ENCODE measurements around the gene RFT1. TPM values are rescaled to one million over a fixed set of nuclear protein-coding genes. Genes with fewer than 3 reads are reported as not detected.

Gene RFT1
- total RNA-seq, 1 donor from 2014 or later, result 27.7 TPM

DNA sequence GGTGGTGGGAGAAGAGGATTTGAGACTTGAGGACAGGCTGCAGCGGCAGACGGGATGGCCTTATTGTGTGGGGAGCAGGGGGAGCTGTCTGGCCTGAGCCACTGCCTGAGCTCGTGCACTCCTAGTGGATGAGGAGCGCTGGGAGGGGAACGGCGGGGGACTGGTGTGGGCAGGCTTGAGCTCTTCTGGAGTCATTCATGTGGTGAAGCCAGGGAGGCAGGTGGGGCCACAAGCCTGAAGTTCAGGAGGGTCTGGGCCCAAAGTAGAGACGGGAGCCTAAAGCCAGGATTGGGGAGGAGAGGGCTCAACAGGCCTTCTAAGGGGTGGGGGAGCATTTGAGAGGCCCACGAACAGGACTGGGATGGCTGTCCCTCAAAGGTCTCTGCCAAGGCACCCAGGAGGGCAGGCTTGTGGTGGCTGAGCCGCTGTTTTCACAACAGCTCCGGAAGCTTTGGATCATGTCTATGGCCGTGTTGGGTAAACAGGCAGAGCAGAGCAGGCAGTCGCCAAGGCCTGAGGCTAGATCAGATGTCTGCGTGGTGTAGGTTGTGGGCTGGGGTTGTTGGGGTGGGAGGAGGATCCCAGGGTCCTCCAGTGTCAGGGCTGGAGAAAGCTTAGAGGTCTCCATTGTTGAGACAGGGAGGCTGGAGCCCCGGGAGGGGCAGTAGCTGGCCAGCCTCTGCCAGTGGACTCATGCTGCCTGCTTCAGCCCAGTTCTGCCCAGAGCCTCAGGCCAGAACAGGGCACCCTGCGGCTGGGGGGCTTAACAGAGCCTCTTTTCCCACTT, 39.0 kb upstream of the RFT1 start:
- TF ChIP-seq, protein P1, sequence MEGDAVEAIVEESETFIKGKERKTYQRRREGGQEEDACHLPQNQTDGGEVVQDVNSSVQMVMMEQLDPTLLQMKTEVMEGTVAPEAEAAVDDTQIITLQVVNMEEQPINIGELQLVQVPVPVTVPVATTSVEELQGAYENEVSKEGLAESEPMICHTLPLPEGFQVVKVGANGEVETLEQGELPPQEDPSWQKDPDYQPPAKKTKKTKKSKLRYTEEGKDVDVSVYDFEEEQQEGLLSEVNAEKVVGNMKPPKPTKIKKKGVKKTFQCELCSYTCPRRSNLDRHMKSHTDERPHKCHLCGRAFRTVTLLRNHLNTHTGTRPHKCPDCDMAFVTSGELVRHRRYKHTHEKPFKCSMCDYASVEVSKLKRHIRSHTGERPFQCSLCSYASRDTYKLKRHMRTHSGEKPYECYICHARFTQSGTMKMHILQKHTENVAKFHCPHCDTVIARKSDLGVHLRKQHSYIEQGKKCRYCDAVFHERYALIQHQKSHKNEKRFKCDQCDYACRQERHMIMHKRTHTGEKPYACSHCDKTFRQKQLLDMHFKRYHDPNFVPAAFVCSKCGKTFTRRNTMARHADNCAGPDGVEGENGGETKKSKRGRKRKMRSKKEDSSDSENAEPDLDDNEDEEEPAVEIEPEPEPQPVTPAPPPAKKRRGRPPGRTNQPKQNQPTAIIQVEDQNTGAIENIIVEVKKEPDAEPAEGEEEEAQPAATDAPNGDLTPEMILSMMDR (IDR thresholded peaks at IDR 0.05; ENCODE audit: unreplicated experiment), result no peak
- Mint-ChIP-seq H3K4me3 (no peak overlapping the region), H3K36me3 (peaks cover 2% of the 10 kb centered on the region), H3K27ac (no peak overlapping the region), H3K27me3 (ENCODE audit: low read depth) (no peaks in the 10 kb centered on the region), H3K9me3 (no peaks in the 10 kb centered on the region), H3K4me1 (peaks cover 23% of the 10 kb centered on the region)
- DNase-seq (ENCODE audit: low spot score in 2 of 2, unreplicated experiment in 2 of 2), result no peak

DNA sequence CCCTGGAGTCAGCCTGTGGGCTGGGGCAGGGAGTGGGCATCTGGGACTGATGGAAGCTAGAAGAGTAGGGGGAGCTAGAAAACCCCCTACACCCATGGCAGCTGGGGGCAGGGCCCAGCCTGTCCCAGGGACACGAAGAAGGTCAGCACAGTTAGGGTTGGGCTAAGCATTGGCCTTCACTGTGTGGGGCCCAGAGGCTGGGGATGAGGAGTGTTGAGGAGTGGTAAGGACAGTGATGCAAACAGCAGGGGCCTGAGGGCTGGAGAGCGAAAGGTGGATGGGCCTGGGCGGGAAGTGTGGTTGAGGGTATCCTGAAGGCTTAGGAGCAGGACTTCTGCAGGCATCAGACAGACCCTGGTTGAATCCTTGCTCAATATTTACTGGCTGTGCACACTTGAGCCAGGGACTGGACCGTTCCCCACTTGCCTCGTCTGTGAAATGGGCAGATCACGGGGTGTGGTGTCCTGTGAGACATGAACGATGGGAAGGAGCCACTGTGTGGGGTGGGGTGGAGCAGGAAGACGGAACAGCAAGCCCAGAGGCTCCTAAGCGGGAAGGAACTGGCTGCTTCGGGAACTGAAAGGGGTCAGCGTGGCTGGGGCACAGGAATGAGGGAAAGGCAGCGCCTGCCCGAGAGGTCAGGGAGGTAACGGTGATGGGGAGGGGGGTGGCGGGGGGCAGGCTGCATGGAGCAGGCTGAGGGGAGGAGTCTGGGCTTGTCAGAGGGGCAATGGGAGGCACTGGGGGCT, 38.1 kb upstream of the RFT1 start:
- Mint-ChIP-seq H3K9me3 (no peaks in the 10 kb centered on the region), H3K36me3 (no peaks in the 10 kb centered on the region), H3K4me1 (peaks cover 26% of the 10 kb centered on the region), H3K27me3 (ENCODE audit: low read depth) (no peaks in the 10 kb centered on the region), H3K4me3 (no peak overlapping the region), H3K27ac (no peak overlapping the region)
- TF ChIP-seq, protein P1 (IDR thresholded peaks at IDR 0.05; ENCODE audit: unreplicated experiment), result no peak
- DNase-seq (ENCODE audit: low spot score in 2 of 2, unreplicated experiment in 2 of 2), result no peak

DNA sequence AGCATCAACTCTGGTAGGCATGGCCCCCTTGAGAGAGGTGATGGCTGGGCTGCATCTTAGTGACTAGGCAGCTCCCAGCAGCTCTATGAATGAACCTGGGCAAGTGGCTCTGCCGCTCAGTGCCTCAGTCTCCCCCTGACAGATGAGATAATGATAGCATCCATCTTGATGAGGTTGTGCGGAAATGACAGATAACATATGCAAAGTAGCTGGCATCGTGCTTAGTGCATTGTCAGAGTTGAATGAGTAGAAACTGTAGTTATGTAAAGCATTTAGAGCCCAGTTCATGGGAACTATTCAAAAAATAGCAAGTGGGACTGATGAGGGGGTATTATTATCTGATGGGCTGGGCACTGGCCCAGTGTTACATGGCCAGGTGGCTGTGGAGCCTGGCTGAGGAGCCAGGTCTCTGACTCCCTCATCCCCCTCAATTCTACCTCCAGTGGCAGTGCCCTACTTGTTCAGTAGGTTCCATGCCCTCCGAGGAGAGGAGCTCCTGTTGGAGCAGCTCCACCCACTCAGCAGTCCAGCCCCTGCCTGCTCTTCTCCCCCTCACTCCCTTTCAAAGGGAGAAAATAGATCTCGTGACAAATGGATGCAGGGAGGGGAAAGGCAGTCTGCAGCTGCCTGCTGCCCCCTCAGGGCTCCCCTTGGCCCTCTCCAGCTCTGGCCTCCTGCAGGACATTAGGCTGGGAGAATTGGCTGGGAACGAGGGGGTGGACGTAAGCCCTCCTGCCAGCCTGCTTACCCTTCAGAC, 37.4 kb upstream of the RFT1 start:
- H3K36me3 Mint-ChIP-seq, result no peaks in the 10 kb centered on the region
- TF ChIP-seq, protein P1 (IDR thresholded peaks at IDR 0.05; ENCODE audit: unreplicated experiment), result no peak
- no peaks in the 10 kb centered on the region for H3K27me3 Mint-ChIP-seq (ENCODE audit: low read depth)
- H3K4me1 Mint-ChIP-seq, result peaks cover 33% of the 10 kb centered on the region
- no peak for DNase-seq (ENCODE audit: low spot score in 2 of 2, unreplicated experiment in 2 of 2)
- no peaks in the 10 kb centered on the region for H3K9me3 Mint-ChIP-seq
- no peak overlapping the region for H3K27ac Mint-ChIP-seq
- no peak overlapping the region for H3K4me3 Mint-ChIP-seq

DNA sequence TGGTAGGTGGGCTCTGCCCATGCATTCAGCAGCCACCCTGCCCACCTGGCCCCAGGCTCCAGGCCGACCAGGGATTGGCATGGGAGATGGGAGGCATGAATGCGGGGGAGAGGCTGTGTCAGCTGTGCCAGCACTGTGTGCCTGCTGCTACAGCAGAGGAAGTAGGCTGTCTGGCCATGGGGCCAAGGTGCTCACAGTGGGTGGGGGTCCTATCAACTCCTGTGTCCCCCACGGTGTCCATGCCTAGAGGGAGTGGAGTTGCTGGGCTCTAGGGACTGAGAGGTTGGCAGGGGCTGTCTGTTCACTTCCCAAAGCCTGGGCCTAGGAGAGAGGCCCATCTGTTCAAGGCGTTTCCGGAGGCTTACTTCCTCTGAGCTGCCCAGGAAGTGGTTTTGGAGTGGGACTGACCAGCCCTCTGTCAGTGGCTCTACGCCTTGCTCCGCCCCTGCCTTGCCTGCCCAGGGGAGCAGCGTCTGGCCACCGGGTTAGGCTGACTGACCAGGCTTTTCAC, 36.6 kb upstream of the RFT1 start:
- Mint-ChIP-seq H3K4me1 (peaks cover 37% of the 10 kb centered on the region), H3K4me3 (no peak overlapping the region), H3K27ac (no peak overlapping the region), H3K9me3 (no peaks in the 10 kb centered on the region), H3K36me3 (no peaks in the 10 kb centered on the region), H3K27me3 (ENCODE audit: low read depth) (no peaks in the 10 kb centered on the region)
- TF ChIP-seq, protein P1 (IDR thresholded peaks at IDR 0.05; ENCODE audit: unreplicated experiment), result no peak
- no peak for DNase-seq (ENCODE audit: low spot score in 2 of 2, unreplicated experiment in 2 of 2)

DNA sequence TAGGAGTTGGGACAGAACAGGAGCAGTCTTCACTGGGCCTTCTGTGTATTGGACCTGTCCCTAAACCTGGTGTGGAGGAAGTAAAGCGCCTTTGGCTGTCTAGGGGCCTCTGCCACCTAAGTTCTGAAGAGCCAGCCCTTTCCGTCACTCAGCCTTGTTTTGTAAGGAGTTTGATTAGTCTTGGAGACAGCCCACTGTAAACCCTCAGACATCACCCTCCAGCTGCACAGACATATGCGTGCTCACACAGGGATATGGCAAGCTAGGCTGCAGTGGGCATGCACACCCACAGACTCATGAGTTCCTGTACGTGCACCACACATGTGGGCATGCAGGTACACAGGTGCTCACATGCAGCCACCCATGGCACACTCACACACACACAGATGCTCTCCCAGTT, 36.0 kb upstream of the RFT1 start:
- Mint-ChIP-seq H3K27ac (no peak overlapping the region), H3K9me3 (no peaks in the 10 kb centered on the region), H3K4me3 (no peak overlapping the region), H3K27me3 (ENCODE audit: low read depth) (no peaks in the 10 kb centered on the region), H3K4me1 (peaks cover 37% of the 10 kb centered on the region), H3K36me3 (no peaks in the 10 kb centered on the region)
- DNase-seq (ENCODE audit: low spot score in 2 of 2, unreplicated experiment in 2 of 2), result no peak
- TF ChIP-seq, protein P1 (IDR thresholded peaks at IDR 0.05; ENCODE audit: unreplicated experiment), result no peak

All from mesothelial cell of epicardium (in vitro differentiated cells).